Stimulated activated memory B cell treated with anti-CD40 and anti-IgM and Interleukin-4, amounts not matched to agents 10 μg/mL and 1 μg/mL and 100 μg/mL, for 72 hours (primary cell): Measurements from ENCODE around the gene GPR150.

ENCODE experiments used
- ATAC-seq: fragments of 150-1000 bp; cut with Tn5 transposase; 2 replicates; pipeline ENCODE4 v1.10.0; 2021
- H3K27ac Mint-ChIP-seq: one replicate; pipeline ENCODE4 v1.8.0; 2022; ENCODE audit warnings: mild to moderate bottlenecking, mixed read lengths
- H3K27me3 Mint-ChIP-seq: one replicate; pipeline ENCODE4 v1.8.0; 2022; ENCODE audit warnings: mixed read lengths
- H3K36me3 Mint-ChIP-seq: one replicate; pipeline ENCODE4 v1.8.0; 2022; ENCODE audit warnings: mixed read lengths
- H3K4me1 Mint-ChIP-seq: one replicate; pipeline ENCODE4 v1.8.0; 2022; ENCODE audit warnings: mixed read lengths
- H3K4me3 Mint-ChIP-seq: one replicate; pipeline ENCODE4 v1.8.0; 2022; ENCODE audit warnings: mild to moderate bottlenecking, moderate library complexity, mixed read lengths
- H3K9me3 Mint-ChIP-seq: one replicate; pipeline ENCODE4 v1.8.0; 2022; ENCODE audit warnings: mixed read lengths

The GPR150 gene

DNA sequence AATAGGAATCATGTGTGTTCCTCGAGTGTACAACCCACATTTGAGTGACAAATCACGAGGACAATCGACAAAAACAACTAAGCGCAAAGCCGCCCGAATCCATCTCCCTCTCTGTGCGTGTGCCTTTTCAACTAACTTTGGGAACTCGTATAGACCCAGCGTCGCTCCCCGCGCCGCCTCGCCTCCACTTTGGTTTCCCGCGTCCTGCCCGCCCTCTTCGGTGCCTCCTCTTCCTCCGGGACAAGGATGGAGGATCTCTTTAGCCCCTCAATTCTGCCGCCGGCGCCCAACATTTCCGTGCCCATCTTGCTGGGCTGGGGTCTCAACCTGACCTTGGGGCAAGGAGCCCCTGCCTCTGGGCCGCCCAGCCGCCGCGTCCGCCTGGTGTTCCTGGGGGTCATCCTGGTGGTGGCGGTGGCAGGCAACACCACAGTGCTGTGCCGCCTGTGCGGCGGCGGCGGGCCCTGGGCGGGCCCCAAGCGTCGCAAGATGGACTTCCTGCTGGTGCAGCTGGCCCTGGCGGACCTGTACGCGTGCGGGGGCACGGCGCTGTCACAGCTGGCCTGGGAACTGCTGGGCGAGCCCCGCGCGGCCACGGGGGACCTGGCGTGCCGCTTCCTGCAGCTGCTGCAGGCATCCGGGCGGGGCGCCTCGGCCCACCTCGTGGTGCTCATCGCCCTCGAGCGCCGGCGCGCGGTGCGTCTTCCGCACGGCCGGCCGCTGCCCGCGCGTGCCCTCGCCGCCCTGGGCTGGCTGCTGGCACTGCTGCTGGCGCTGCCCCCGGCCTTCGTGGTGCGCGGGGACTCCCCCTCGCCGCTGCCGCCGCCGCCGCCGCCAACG is at the start of gene GPR150:
Gene GPR150, plus strand, starts transcription at position 58 of the 840 bp plus-strand sequence. Its CDS starts 189 bp downstream, at position 247.
- Mint-ChIP-seq H3K9me3 (no peaks in the 10 kb centered on the region), H3K36me3 (no peaks in the 10 kb centered on the region), H3K4me3 (peak within 1 kb of the TSS; percentile 87), H3K27me3 (no peaks in the 10 kb centered on the region), H3K27ac (peak within 1 kb of the TSS; percentile 83), H3K4me1 (peaks cover 26% of the 10 kb centered on the region)
- ATAC-seq: peak; percentile 91

DNA sequence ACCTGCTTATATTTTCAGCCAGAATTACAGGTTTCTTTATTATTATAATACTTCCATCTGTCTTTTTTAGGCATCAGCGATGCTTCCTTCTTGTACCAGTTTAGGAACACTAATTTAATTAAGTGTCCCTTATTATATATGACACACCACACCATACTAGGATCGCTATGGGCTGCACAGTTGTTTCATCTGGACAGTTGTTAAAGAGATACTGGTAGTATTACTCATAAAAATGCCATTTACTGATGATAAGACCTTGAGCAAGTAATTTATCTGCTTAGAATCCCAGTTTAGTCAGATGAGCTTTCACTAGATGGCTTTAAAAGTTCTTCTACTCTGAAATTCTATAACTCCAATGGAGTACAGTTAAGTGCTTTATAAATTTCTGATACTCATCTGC is 47.9 kb upstream of the GPR150 start:
- H3K9me3 Mint-ChIP-seq: peaks cover 3% of the 10 kb centered on the region
- H3K27me3 Mint-ChIP-seq: no peaks in the 10 kb centered on the region
- H3K36me3 Mint-ChIP-seq: peaks cover 57% of the 10 kb centered on the region
- no peak for ATAC-seq
- no peaks in the 10 kb centered on the region for H3K4me1 Mint-ChIP-seq
- H3K4me3 Mint-ChIP-seq: no peak overlapping the region
- H3K27ac Mint-ChIP-seq: no peak overlapping the region

DNA sequence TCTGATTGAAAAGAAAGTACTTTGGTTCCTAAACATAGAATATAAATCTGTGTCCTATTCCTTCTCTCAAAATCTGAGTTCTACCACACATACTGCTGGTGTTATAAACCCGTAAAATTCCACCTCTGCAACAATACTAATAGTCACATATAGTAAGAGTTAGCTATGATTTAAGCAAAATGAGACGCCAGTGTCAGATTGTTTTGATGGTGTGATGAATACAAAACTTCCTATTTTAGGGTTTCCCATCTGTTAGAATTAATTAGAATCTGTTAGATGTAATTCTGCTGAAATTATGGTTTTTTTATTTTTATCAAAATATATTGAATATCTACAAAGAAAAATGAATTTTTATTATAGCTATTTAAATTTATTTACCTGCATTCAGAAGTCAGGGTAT is 38.3 kb upstream of the GPR150 start:
- Mint-ChIP-seq H3K4me1 (no peaks in the 10 kb centered on the region), H3K4me3 (no peak overlapping the region), H3K27me3 (no peaks in the 10 kb centered on the region), H3K36me3 (peaks cover 24% of the 10 kb centered on the region), H3K9me3 (no peaks in the 10 kb centered on the region), H3K27ac (no peak overlapping the region)
- ATAC-seq: no peak

DNA sequence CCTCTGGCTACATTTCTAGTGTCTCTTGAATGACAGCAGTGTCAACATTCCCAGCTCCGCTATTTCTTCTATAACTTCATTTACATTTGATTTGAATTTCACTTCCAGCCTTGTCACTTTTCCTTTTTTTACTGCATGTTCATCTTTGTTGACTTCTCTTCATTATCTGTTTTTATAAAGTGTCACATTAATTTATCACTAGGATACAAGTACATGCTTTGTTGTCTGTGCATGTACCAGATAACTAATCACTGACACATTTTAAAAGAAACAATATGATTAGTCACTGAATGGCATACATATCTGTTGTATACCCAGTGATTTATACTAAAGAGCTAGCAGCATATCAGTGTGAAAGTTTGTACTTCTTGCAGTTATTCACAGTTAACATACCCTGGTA is 35.9 kb upstream of the GPR150 start:
- H3K4me3 Mint-ChIP-seq: no peak overlapping the region
- no peak overlapping the region for H3K27ac Mint-ChIP-seq
- H3K27me3 Mint-ChIP-seq: no peaks in the 10 kb centered on the region
- no peaks in the 10 kb centered on the region for H3K4me1 Mint-ChIP-seq
- ATAC-seq: no peak
- H3K36me3 Mint-ChIP-seq: peaks cover 19% of the 10 kb centered on the region
- H3K9me3 Mint-ChIP-seq: no peaks in the 10 kb centered on the region

DNA sequence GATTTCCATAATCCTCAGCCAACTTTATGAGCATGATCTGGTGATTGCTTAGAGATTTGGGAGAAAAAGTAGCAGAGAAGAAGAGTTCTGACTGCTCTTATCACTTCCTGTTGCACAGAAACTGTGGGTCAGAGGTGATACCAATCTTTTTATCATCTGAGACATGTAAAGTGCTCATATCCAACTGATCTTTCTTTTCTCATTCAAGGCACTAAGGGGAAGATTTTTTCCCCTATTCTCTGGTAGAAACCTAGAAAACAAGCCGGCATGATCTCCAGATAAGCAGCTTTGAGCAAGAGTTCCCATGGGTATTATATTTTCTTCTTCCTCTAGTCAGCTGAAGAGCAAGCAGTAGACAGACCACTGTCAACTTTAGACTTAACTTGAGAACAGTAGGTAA is 29.0 kb upstream of the GPR150 start:
- H3K4me3 Mint-ChIP-seq: no peak overlapping the region
- peak overlapping the region; percentile 1 for H3K27ac Mint-ChIP-seq
- peaks cover 5% of the 10 kb centered on the region for H3K4me1 Mint-ChIP-seq

DNA sequence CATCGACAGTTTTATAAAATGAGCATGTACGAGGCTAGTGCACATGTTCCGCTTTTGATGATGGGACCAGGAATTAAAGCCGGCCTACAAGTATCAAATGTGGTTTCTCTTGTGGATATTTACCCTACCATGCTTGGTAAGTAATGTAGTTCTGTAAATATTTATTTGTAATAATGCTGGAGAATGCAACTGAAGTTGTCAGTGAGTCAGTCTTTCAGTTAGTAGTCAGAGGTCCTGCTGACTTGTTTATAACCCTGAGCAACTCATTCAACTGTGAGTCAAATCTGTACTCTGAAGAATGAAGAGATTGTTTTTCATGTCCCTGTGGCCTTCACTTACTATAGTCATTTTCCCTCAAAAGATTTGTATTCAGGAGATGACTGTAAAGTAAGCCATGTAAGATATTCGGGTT is 28.4 kb upstream of the GPR150 start:
- Mint-ChIP-seq H3K4me1 (peaks cover 5% of the 10 kb centered on the region), H3K36me3 (peaks cover 10% of the 10 kb centered on the region), H3K9me3 (no peaks in the 10 kb centered on the region), H3K27me3 (no peaks in the 10 kb centered on the region), H3K4me3 (no peak overlapping the region), H3K27ac (peak overlapping the region; percentile 1)
- no peak for ATAC-seq

More for the DNA sequence above, 29.0 kb upstream of the GPR150 start:
- ATAC-seq: no peak
- Mint-ChIP-seq H3K27me3 (no peaks in the 10 kb centered on the region), H3K36me3 (peaks cover 10% of the 10 kb centered on the region), H3K9me3 (no peaks in the 10 kb centered on the region)

DNA sequence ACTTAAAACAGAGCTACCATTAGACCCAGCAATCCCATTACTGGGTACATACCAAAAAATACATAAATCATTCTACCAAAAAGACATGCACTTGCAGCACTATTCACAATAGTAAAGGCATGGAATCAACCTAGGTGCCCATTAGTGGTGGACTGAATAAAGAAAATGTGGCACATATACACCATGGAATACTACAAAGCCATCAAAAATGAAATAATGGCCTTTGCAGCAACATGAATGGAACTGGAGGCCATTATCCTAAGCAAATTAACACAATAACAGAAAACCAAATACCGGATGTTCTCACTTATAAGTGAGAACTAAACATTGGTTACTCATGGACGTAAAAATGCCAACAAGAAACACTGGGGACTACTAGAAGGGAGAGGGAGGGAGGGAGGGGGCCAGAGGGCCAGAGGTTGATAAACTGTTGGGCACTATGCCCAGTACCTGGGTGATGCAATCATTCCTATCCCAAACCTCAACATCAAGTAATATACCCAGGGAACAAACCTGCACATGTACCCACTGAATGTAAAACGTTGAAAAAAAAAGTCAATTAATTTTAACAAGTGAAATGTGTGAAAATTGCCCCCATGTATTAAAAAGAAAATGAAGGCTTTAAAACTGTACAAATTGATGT is 24.5 kb upstream of the GPR150 start:
- Mint-ChIP-seq H3K27me3 (no peaks in the 10 kb centered on the region), H3K4me3 (no peak overlapping the region), H3K36me3 (peaks cover 18% of the 10 kb centered on the region), H3K9me3 (no peaks in the 10 kb centered on the region), H3K4me1 (peaks cover 5% of the 10 kb centered on the region), H3K27ac (no peak overlapping the region)
- ATAC-seq: no peak

DNA sequence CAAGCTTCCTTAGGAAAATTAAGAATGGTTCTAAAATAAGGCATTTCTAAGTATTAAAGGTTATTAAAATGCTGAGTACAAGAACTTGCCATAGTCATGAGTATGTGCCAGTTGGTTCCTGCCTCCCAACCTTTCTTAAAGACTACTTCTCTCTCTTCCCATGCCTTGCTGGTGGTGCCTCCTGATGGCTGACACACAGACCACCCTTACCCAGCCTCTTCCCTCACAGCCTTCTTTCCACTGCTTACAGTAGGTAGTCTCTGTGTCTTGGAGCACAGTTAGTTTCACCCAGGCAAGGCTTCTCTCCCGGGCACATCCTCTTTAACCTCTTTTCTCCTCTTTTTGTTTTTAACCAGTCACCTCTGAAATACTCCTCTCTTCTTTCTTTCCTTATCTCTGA is 20.6 kb upstream of the GPR150 start:
- H3K36me3 Mint-ChIP-seq: peaks cover 20% of the 10 kb centered on the region
- H3K27ac Mint-ChIP-seq: no peak overlapping the region
- H3K4me3 Mint-ChIP-seq: no peak overlapping the region
- H3K4me1 Mint-ChIP-seq: no peaks in the 10 kb centered on the region
- no peaks in the 10 kb centered on the region for H3K27me3 Mint-ChIP-seq
- no peaks in the 10 kb centered on the region for H3K9me3 Mint-ChIP-seq
- no peak for ATAC-seq

DNA sequence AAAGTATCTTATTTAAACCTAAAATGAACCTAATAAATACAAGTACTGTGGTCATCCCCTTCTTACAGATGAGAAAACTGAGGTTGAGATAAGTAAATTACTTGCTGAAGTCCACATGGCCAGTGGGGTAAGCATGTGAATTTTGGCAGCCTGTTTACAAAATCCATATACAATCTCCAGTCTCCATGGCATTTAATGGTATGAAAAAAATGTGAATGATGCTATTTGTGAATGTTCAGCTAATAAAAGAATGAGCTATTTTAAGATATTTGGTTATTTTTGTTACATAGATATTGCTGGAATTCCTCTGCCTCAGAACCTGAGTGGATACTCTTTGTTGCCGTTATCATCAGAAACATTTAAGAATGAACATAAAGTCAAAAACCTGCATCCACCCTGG is 19.3 kb upstream of the GPR150 start:
- H3K36me3 Mint-ChIP-seq: peaks cover 32% of the 10 kb centered on the region
- no peaks in the 10 kb centered on the region for H3K27me3 Mint-ChIP-seq
- no peaks in the 10 kb centered on the region for H3K9me3 Mint-ChIP-seq
- no peak for ATAC-seq
- no peaks in the 10 kb centered on the region for H3K4me1 Mint-ChIP-seq
- no peak overlapping the region for H3K27ac Mint-ChIP-seq
- H3K4me3 Mint-ChIP-seq: no peak overlapping the region

DNA sequence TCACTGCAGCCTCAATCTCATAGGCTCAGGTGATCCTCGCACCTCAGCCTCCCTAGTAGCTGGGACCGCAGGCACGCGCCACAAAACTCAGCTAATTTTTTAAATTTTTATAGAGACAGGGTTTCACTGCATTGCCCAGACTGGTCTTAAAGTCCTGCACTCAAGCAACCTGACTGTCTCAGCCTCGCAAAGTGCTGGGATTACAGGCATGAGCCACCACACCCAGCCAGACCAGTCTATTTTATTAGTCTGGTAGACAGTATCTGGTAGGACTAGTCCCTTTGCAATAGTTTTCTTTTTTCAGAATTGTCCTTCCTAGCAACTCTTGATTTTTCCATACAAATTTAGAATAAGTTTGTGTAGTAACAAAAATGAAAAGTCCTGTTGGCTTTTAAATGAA is 14.1 kb upstream of the GPR150 start:
- H3K27ac Mint-ChIP-seq: no peak overlapping the region
- H3K4me3 Mint-ChIP-seq: no peak overlapping the region
- H3K27me3 Mint-ChIP-seq: no peaks in the 10 kb centered on the region
- no peak for ATAC-seq
- H3K36me3 Mint-ChIP-seq: peaks cover 26% of the 10 kb centered on the region
- no peaks in the 10 kb centered on the region for H3K4me1 Mint-ChIP-seq
- no peaks in the 10 kb centered on the region for H3K9me3 Mint-ChIP-seq

DNA sequence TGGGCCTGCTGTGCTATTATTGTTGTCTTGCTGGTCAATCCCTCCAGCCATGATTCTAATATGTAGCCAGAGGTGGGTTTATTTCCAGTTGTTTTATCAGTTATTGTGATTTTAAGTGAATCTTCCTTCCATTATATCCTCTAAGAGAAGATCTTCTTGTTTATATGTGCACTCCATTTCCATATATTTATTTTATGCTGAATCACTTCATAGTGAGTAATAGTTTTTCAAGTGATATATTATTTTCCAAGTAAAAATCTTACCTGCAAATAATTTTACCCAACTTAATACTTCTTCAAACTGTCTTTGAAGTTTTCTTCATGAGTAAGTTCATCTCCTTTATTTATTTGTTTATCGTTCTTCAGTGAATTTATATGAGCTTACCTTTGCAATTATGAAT is 13.5 kb upstream of the GPR150 start:
- no peaks in the 10 kb centered on the region for H3K4me1 Mint-ChIP-seq
- peaks cover 25% of the 10 kb centered on the region for H3K36me3 Mint-ChIP-seq
- no peak overlapping the region for H3K4me3 Mint-ChIP-seq
- no peak for ATAC-seq
- H3K9me3 Mint-ChIP-seq: no peaks in the 10 kb centered on the region
- H3K27ac Mint-ChIP-seq: no peak overlapping the region
- no peaks in the 10 kb centered on the region for H3K27me3 Mint-ChIP-seq

DNA sequence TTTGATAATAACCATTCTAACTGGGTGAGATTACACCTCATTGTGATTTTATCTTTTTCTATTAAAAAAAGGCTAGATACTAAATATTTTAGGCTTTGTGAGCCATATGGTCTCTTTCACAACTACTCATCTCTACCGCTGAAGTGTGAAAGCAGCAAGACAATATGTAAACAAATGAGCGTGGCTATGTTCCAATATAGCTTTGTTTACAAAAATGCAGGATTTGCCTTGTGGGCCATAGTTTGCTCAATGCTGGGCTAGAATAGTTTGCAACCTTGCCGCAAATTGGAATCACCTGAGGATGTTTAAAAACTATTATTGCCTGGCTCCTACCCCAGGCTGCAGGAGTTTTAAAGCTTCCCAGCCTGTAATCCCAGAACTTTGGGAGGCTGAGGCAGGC is 10.2 kb upstream of the GPR150 start:
- Mint-ChIP-seq H3K4me3 (no peak overlapping the region), H3K4me1 (no peaks in the 10 kb centered on the region), H3K36me3 (peaks cover 29% of the 10 kb centered on the region), H3K27ac (no peak overlapping the region), H3K9me3 (peaks cover 6% of the 10 kb centered on the region), H3K27me3 (no peaks in the 10 kb centered on the region)
- ATAC-seq: no peak

DNA sequence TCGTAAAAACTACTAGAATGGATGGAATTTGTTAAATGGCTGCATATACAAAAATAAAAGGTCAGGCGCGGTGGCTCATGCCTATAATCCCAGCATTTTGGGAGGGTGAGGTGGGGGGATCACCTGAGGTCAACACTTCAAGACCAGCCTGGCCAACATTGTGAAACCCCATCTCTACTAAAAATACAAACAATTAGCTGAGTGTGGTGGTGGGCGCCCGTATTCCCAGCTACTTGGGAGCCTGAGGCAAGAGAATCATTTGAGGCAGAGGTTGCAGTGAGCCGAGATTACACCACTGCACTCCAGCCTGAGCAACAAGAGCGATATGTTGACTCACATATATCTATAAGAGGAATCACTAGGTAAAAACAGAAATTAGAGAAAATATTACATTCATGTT is 9.3 kb upstream of the GPR150 start:
- no peak for ATAC-seq
- Mint-ChIP-seq H3K36me3 (peaks cover 23% of the 10 kb centered on the region), H3K9me3 (peaks cover 6% of the 10 kb centered on the region)

DNA sequence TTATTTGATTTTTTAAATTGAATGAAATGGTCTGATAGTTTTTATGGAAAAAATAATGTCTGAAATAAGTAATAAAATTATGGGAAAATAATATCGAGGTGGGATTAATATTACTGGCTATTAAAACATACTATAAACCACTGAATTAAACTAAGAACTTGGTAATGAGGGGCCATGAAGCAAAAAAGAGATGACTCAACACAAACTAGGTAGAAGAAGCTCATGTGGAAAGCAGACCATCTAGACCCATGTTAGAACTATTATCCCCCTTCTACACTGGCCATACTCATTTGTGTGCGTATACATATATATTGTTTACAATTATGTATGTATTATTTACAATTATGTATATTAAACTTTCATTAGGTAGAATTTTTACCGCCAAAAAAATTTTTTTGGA is 8.5 kb upstream of the GPR150 start:
- ATAC-seq: no peak
- Mint-ChIP-seq H3K4me3 (no peak overlapping the region), H3K4me1 (no peaks in the 10 kb centered on the region), H3K27ac (no peak overlapping the region), H3K9me3 (peaks cover 6% of the 10 kb centered on the region), H3K27me3 (no peaks in the 10 kb centered on the region), H3K36me3 (peaks cover 21% of the 10 kb centered on the region)

More for the DNA sequence above, 9.3 kb upstream of the GPR150 start:
- H3K27ac Mint-ChIP-seq: no peak overlapping the region
- H3K4me3 Mint-ChIP-seq: no peak overlapping the region
- H3K27me3 Mint-ChIP-seq: no peaks in the 10 kb centered on the region
- no peaks in the 10 kb centered on the region for H3K4me1 Mint-ChIP-seq

DNA sequence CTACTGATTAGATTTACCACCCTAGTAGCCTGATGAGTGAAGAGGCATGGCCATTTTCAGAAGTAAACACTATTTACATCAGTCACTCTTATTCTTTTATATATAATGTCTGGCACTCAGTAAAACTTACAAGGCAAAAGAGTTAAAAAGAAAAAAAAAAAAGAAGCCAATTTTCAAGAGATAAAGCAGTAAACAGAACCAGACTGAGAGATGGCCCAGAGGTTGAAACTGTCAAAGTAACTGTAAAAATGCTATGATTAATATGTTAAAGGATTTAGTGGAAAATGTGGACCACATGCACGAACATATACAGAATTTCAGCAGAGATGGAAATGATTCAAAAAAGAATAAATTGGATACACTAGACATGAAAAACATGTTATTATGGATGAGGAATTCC is 6.4 kb upstream of the GPR150 start:
- H3K4me3 Mint-ChIP-seq: no peak overlapping the region
- no peaks in the 10 kb centered on the region for H3K4me1 Mint-ChIP-seq
- H3K27ac Mint-ChIP-seq: peak overlapping the region; percentile 65
- no peaks in the 10 kb centered on the region for H3K27me3 Mint-ChIP-seq
- no peak for ATAC-seq
- peaks cover 21% of the 10 kb centered on the region for H3K36me3 Mint-ChIP-seq
- H3K9me3 Mint-ChIP-seq: peaks cover 6% of the 10 kb centered on the region

DNA sequence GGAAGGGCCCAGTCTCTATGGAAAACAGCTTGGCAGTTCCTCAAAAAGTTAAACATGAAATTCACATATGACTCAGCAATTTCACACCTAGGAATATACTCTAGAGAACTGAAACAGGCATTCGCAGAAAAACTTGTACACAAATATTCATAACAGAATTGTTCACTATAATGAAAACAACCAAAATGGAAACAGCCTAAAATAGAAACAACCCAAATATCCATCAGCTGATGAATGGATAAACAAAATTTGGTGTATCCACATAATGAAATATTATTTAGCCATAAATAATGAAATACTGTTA is 4.8 kb upstream of the GPR150 start:
- H3K27ac Mint-ChIP-seq: no peak overlapping the region
- H3K4me3 Mint-ChIP-seq: no peak overlapping the region
- peaks cover 6% of the 10 kb centered on the region for H3K9me3 Mint-ChIP-seq
- peaks cover 9% of the 10 kb centered on the region for H3K4me1 Mint-ChIP-seq
- peak; percentile 50 for ATAC-seq
- H3K27me3 Mint-ChIP-seq: no peaks in the 10 kb centered on the region
- peaks cover 21% of the 10 kb centered on the region for H3K36me3 Mint-ChIP-seq
